Measurements from ENCODE around the gene PDE8A. TPM values are rescaled to one million over a fixed set of nuclear protein-coding genes. Genes with fewer than 3 reads are reported as not detected.

PDE8A gene
- total RNA-seq, 1 donor from 2014 or later, result 8.6 TPM

DNA sequence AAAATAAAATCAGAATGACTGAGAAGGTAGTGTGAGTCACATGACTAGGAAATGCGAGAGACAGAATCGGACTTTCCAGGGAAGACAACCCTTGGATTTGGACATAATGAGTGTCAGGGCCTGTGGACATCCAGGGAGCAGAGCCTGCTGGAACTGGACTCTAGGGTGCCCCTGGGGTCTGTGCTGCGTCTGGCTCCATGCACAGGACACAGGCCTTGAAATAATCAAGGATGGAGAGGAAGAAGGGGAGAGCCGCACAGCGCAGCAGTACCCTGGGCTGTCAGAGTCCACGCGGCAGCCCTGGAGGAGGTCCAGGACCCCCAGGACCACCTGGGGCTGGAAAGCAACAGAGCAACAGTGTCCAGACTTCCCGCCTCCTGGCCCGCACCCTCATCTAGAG is 173.7 kb downstream of the PDE8A start:
- Mint-ChIP-seq H3K4me1 (peaks cover 1% of the 10 kb centered on the region), H3K9me3 (no peaks in the 10 kb centered on the region), H3K36me3 (ENCODE audit: low read depth) (no peaks in the 10 kb centered on the region), H3K27me3 (ENCODE audit: low read depth) (peaks cover 2% of the 10 kb centered on the region), H3K27ac (ENCODE audit: unreplicated experiment) (no peak overlapping the region), H3K4me3 (no peak overlapping the region)
- DNase-seq (ENCODE audit: low read depth, low spot score), result no peak
- TF ChIP-seq, protein P1, sequence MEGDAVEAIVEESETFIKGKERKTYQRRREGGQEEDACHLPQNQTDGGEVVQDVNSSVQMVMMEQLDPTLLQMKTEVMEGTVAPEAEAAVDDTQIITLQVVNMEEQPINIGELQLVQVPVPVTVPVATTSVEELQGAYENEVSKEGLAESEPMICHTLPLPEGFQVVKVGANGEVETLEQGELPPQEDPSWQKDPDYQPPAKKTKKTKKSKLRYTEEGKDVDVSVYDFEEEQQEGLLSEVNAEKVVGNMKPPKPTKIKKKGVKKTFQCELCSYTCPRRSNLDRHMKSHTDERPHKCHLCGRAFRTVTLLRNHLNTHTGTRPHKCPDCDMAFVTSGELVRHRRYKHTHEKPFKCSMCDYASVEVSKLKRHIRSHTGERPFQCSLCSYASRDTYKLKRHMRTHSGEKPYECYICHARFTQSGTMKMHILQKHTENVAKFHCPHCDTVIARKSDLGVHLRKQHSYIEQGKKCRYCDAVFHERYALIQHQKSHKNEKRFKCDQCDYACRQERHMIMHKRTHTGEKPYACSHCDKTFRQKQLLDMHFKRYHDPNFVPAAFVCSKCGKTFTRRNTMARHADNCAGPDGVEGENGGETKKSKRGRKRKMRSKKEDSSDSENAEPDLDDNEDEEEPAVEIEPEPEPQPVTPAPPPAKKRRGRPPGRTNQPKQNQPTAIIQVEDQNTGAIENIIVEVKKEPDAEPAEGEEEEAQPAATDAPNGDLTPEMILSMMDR (conservative IDR thresholded peaks at IDR 0.05), result no peak

DNA sequence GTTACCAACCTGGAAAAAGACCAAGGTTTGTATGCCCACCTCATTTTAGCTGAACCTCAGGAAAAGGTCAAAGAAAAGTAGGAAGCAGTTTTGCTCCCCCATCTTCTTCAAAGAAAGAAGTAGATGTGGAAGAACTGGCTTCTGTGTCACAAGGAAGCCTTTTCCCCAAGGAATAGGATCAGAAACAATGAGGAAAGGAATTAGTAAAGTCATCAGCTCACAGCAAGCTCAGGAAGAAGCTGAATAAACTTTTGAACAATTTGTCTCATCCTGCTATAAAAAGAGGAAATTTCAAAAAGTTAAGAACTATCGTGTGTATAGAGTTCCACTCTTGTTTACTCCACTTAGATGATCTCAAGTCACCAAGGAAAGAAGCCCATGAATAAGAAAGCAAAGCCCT is 174.2 kb downstream of the PDE8A start:
- no peak overlapping the region for H3K27ac Mint-ChIP-seq (ENCODE audit: unreplicated experiment)
- H3K27me3 Mint-ChIP-seq (ENCODE audit: low read depth), result peaks cover 2% of the 10 kb centered on the region
- H3K4me1 Mint-ChIP-seq, result no peaks in the 10 kb centered on the region
- TF ChIP-seq, protein P1 (conservative IDR thresholded peaks at IDR 0.05), result no peak
- no peaks in the 10 kb centered on the region for H3K9me3 Mint-ChIP-seq
- no peaks in the 10 kb centered on the region for H3K36me3 Mint-ChIP-seq (ENCODE audit: low read depth)
- DNase-seq (ENCODE audit: low read depth, low spot score), result no peak
- H3K4me3 Mint-ChIP-seq, result no peak overlapping the region

DNA sequence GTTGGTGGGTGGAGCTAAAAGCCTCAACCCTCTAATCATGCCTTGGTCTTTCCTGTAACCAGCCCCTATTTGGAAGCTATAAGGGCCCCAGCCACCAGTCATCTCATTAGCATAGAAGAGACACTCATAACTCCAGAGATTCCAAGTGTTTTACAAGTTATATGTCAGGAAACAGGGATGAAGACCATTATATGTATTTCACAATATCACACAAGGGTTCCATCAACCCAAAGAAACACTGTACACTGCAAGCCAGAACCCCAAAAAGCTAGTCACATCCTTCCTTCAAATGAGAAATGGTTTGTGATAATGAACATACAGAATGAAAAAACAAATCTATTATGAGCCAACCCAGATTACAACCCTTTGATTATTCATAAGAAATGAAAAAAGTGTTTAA is 175.7 kb downstream of the PDE8A start:
- TF ChIP-seq, protein P1 (conservative IDR thresholded peaks at IDR 0.05), result no peak
- H3K4me1 Mint-ChIP-seq, result no peaks in the 10 kb centered on the region
- peaks cover 2% of the 10 kb centered on the region for H3K27me3 Mint-ChIP-seq (ENCODE audit: low read depth)
- peaks cover 1% of the 10 kb centered on the region for H3K36me3 Mint-ChIP-seq (ENCODE audit: low read depth)
- H3K27ac Mint-ChIP-seq (ENCODE audit: unreplicated experiment), result no peak overlapping the region
- DNase-seq (ENCODE audit: low read depth, low spot score), result no peak
- H3K9me3 Mint-ChIP-seq, result peaks cover 4% of the 10 kb centered on the region
- H3K4me3 Mint-ChIP-seq, result no peak overlapping the region

DNA sequence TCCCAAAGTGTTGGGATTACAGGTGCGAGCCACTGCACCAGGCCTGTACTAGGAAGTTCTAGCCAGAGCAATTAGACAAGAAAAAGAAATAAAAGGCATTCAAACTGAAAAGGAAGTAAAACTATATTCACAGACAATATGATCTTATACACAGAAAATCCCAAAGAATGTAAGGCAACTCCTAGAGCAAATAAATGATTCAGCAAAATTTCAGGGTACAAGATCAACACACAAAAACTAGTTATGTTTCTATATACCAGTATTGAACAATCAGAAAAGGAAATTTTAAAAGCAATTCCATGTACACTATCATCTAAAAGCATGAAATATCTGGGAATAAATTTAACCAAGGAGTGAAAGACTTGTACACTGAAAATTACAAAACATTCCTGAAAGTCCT is 180.6 kb downstream of the PDE8A start:
- Mint-ChIP-seq H3K27me3 (ENCODE audit: low read depth) (peaks cover 5% of the 10 kb centered on the region), H3K27ac (ENCODE audit: unreplicated experiment) (no peak overlapping the region), H3K4me3 (no peak overlapping the region), H3K4me1 (no peaks in the 10 kb centered on the region), H3K9me3 (peaks cover 12% of the 10 kb centered on the region), H3K36me3 (ENCODE audit: low read depth) (peaks cover 11% of the 10 kb centered on the region)
- TF ChIP-seq, protein P1 (conservative IDR thresholded peaks at IDR 0.05), result no peak
- no peak for DNase-seq (ENCODE audit: low read depth, low spot score)

DNA sequence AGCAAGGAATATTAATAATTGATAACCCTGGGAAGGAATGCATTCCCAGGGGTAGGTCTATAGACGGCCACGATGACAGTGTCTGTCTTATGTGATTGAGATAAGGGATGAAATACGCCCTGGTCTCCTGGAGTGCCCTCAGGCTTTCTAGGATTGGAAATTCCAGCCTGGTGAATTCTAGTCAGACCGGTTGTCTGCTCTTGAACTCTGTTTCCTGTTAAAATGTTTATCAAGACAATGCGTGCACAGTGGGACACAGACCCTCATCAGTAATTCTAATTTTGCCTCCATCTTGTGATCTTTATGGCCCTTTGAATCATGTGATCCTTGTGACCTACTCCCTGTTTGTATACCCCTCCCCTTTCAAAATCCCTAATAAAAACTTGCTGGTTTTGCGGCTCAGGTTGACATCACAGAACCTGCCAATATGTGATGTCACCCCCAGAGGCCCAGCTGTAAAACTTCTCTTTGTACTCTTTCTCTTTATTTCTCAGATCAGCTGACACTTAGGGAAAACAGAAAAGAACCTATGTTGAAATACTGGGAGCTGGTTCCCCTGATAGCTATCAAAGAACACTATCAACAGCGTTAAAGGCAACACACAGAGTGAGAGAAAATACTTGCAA is 183.3 kb downstream of the PDE8A start:
- DNase-seq (ENCODE audit: low read depth, low spot score), result no peak
- H3K36me3 Mint-ChIP-seq (ENCODE audit: low read depth), result peaks cover 13% of the 10 kb centered on the region
- no peak overlapping the region for H3K4me3 Mint-ChIP-seq
- H3K9me3 Mint-ChIP-seq, result peaks cover 16% of the 10 kb centered on the region
- TF ChIP-seq, protein P1 (conservative IDR thresholded peaks at IDR 0.05), result no peak
- H3K27ac Mint-ChIP-seq (ENCODE audit: unreplicated experiment), result no peak overlapping the region
- peaks cover 12% of the 10 kb centered on the region for H3K27me3 Mint-ChIP-seq (ENCODE audit: low read depth)
- H3K4me1 Mint-ChIP-seq, result no peaks in the 10 kb centered on the region
